GM12801 (cell line): ENCODE data around the gene HPS3.

Source experiments
- CTCF ChIP-seq: IDR thresholded peaks from one replicate; pipeline ENCODE4 v1.5.1; 2011; ENCODE audit warnings: control low read depth; ENCODE audit not compliant: insufficient read length; ENCODE audit errors: extremely low read depth

HPS3 gene

GRCh38 chr3:149198611-149199010 lies 69.2 kb downstream of the HPS3 start:
- no peak for TF ChIP-seq CTCF

DNA sequence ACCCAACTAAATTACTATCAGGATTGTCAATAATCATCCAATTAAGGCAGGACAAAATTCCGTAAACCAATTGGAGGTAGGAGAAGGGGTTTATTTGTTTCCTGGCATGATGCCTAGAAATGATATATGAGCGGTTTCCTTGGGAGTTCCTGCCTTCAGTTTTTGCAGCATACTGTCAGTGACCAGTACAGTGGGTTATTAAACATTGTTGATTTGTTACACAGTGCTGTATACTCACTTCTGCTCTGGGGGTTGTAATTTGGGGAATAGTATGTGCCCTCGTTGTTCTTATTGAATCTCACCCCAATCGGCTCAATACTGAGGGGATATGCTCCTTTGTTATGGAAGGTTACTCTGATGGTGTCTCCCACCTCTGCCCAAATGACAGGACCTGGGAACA lies 70.0 kb downstream of the HPS3 start:
- no peak for TF ChIP-seq CTCF

DNA sequence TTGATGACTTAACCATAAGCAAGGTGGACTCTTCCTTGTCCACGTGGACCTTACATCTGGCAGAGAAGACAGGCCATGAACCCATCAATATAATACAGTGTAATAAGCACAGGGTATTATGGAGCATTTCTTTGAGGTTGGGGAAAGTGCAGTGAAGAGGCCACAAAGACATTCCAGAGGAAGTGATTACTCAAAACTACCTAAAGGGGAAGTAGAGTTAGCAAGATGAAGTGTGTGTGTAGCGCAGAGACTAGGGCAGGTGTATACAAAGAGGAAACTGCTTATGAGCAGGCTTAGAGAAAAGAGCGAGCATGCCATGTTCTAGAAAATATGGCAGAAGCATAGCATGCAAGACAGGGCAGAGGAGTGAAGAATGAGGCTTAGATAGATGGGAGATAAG lies 74.3 kb downstream of the HPS3 start:
- no peak for TF ChIP-seq CTCF

GRCh38 chr3:149204390-149204991 lies 75.1 kb downstream of the HPS3 start:
- TF ChIP-seq CTCF: no peak

- no peak for TF ChIP-seq CTCF
Measured at GRCh38 chr3:149207475-149207874, 78.0 kb downstream of the HPS3 start.

- TF ChIP-seq CTCF: no peak
Measured at GRCh38 chr3:149209431-149209830, 80.0 kb downstream of the HPS3 start.

- no peak for TF ChIP-seq CTCF
Measured at GRCh38 chr3:149212386-149212785, 82.9 kb downstream of the HPS3 start.

GRCh38 chr3:149214702-149215101 lies 85.3 kb downstream of the HPS3 start:
- TF ChIP-seq CTCF: no peak
